Testis (tissue), 3 donors: Measurements from ENCODE around the gene PEX7. TPM values are rescaled to one million over a fixed set of nuclear protein-coding genes. Genes with fewer than 3 reads are reported as not detected.

Experiments
- DNase-seq: peaks from one replicate; pipeline ENCODE4 v3.0.0-alpha.2; 2019
- H3K27ac ChIP-seq, 2 donors: fragments of 200-600 bp; sonication (generic); one replicate each; pipeline ENCODE4 v1.5.1; 2019
- H3K27me3 ChIP-seq: fragments of 200-600 bp; sonication (generic); one replicate; pipeline ENCODE4 v1.5.1; 2019
- H3K36me3 ChIP-seq: fragments of 200-600 bp; sonication (generic); one replicate; pipeline ENCODE4 v1.5.1; 2017; ENCODE audit warnings: low read depth; ENCODE audit errors: missing control alignments
- H3K4me1 ChIP-seq: fragments of 200-600 bp; sonication (generic); one replicate; pipeline ENCODE4 v1.5.1; 2019
- H3K4me3 ChIP-seq, 2 donors: fragments of 200-600 bp; sonication (generic); one replicate each; pipeline ENCODE4 v1.5.1; 2017 to 2019
- H3K9me3 ChIP-seq: fragments of 200-600 bp; sonication (generic); one replicate; pipeline ENCODE4 v1.5.1; 2017
- POLR2A ChIP-seq: fragments of 450-650 bp; IDR thresholded peaks from one replicate; pipeline ENCODE4 v1.6.1; 2017; ENCODE audit warnings: antibody characterized with exemption, mild to moderate bottlenecking, moderate library complexity
- WGBS, 2 donors: methylation state at CpG; one replicate each; pipeline ENCODE4 v1.1.5; 2018; 5-methylcytosine and 5-hydroxymethylcytosine counted together
- intact Hi-C: fragments of 100-400 bp; cut with DNase I; formaldehyde crosslinking; loops from one replicate; pipeline ENCODE4 v1.15.1; 2023; ENCODE audit warnings: low total_unique reads
- polyA plus RNA-seq: library from polyadenylated mRNA; stranded (reverse); fragments of 350-450 nt; fragmentation: Illumina TruSeq; extraction: RNeasy Lipid Tissue Mini Kit (QIAGEN cat#74804); gene quantifications from one replicate; pipeline ENCODE4 v1.2.3, GENCODE V29; 2014; ENCODE audit warnings: low read depth, low replicate concordance; ENCODE audit not compliant: insufficient read depth
- total RNA-seq, 2 donors: library from RNA; depleted of rRNA; stranded (reverse); fragments of >200 nt; gene quantifications; one replicate each; pipeline ENCODE4 v1.2.3, GENCODE V29; 2016
- TF ChIP-seq, protein P1 (sequence below), 3 experiments: fragments of 450-650 bp in 2 of 3; fragments of 200-600 bp in 1 of 3; sonication (generic) in 1 of 3; IDR thresholded peaks; one replicate each; pipeline ENCODE4 v1.5.1; 2016 to 2019; ENCODE audit warnings: antibody characterized with exemption in 3 of 3, mild to moderate bottlenecking in 2 of 3, moderate library complexity in 1 of 3

The PEX7 gene
- total and polyA plus RNA-seq, 3 donors from 2014 or later: 16.6 to 28.6 (median 18.5) TPM

DNA sequence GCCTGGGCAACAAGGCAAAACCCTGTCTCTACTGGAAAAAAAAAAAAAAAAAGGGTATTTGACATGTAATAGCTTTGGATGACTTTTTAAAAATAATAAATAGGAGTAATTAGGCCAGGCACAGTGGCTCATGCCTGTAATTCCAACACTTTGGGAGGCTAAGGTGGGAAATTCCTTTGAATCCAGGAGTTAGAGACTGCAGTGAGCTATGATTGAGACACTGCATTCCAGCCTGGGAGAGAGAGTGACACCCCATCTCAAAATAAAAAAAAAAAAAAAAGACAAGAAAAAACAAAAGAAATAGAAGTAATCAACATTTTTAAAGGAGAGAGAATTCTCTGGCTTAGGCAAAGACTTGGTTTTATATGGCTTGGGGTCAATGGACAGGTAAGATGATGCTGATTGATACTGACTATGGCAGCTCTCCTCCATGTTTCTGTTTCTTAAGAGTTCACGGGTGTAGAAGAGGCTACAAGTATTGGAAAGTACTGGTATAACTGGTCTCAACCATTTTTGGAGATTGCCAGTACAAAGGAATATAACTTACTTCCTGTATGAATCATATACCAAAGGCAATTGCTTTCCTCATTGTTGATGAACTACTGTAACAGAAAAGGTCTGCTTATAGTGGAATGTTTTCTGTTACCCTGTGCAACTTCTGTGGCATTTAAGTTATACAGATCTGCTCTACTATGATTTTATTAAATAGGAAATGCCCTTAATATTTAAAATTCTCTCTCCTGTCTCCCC, 40.2 kb upstream of the PEX7 start:
- Histone ChIP-seq H3K4me3 (no peak overlapping the region), H3K27me3 (no peaks in the 10 kb centered on the region), H3K9me3 (no peaks in the 10 kb centered on the region), H3K36me3 (no peaks in the 10 kb centered on the region), H3K4me1 (peaks cover 17% of the 10 kb centered on the region), H3K27ac (no peak overlapping the region)
- WGBS, 2 donors: 64 to 81% methylated on average over 1 of the region's 1 CpG
- intact Hi-C loops: no loop called here
- DNase-seq: no peak
- TF ChIP-seq, protein P1, sequence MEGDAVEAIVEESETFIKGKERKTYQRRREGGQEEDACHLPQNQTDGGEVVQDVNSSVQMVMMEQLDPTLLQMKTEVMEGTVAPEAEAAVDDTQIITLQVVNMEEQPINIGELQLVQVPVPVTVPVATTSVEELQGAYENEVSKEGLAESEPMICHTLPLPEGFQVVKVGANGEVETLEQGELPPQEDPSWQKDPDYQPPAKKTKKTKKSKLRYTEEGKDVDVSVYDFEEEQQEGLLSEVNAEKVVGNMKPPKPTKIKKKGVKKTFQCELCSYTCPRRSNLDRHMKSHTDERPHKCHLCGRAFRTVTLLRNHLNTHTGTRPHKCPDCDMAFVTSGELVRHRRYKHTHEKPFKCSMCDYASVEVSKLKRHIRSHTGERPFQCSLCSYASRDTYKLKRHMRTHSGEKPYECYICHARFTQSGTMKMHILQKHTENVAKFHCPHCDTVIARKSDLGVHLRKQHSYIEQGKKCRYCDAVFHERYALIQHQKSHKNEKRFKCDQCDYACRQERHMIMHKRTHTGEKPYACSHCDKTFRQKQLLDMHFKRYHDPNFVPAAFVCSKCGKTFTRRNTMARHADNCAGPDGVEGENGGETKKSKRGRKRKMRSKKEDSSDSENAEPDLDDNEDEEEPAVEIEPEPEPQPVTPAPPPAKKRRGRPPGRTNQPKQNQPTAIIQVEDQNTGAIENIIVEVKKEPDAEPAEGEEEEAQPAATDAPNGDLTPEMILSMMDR (IDR thresholded peaks at IDR 0.05): no peak
- TF ChIP-seq POLR2A: no peak

DNA sequence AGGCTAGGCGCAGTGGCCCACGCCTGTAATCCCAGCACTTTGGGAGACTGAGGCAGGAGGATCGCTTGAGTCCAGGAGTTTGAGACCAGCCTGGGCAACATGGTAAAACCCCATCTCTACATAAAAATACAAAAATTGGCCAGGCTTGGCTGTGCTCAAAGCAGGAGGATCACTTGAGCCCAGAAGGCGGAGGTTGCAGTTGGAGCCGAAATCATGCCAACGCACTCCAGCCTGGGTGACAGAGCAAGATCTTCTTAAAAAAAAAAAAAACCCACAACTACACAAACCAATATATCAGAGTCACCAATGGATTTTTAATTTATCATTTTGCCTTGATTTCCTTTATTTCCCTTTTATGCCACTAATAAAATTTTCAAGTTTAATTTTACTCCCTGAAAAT, 39.4 kb upstream of the PEX7 start:
- H3K4me1 ChIP-seq: peaks cover 24% of the 10 kb centered on the region
- H3K9me3 ChIP-seq: no peaks in the 10 kb centered on the region
- H3K27me3 ChIP-seq: no peaks in the 10 kb centered on the region
- no peak for DNase-seq
- TF ChIP-seq, protein P1 (IDR thresholded peaks at IDR 0.05): no peak
- no peak overlapping the region for H3K27ac ChIP-seq
- no peaks in the 10 kb centered on the region for H3K36me3 ChIP-seq
- 96 to 97% methylated on average over 6 of the region's 6 CpGs for WGBS, 2 donors
- intact Hi-C loops: no loop called here
- no peak overlapping the region for H3K4me3 ChIP-seq

DNA sequence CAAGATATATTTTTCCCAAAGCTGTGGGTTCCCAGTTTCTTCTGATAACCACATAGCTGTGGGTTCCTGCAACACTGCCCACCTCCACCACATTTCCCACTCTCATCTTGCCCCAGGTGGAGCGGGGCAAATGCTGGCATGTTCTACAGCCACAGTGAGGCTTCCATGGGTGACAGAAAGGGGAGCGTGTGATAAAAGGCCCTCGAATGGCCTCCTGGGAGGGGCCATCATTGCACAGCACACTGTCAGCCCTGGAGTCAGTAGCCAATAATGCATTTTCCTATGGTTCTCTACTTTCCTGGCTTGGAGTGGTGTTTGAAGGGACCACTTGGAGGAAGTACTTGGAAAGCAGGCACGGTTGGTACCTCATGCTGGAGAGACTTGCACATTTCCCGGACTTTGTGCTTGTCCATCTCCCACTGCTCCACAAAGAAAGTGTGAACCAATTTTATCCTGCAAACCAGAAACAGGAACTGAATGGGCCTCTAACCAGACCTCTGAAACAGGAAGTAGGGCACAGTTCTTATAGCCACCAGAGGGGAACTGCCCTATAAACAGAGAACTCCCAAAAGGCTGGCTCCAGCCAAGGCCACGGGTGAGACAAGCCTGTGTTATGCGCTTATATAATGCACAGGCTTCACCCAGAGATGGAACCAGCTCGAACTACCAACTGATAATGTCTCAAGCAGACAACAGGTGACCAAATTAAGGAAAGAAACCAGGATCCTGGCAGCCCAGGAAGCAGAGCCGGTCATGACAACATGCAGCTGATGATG, 38.7 kb upstream of the PEX7 start:
- Histone ChIP-seq H3K36me3 (no peaks in the 10 kb centered on the region), H3K4me1 (peaks cover 24% of the 10 kb centered on the region), H3K4me3 (no peak overlapping the region), H3K27me3 (no peaks in the 10 kb centered on the region), H3K9me3 (no peaks in the 10 kb centered on the region), H3K27ac (no peak overlapping the region)
- WGBS, 2 donors: 75 to 78% methylated on average over 9 of the region's 9 CpGs
- intact Hi-C loops: no loop called here
- no peak for DNase-seq
- TF ChIP-seq POLR2A: no peak
- TF ChIP-seq, protein P1 (IDR thresholded peaks at IDR 0.05): no peak

DNA sequence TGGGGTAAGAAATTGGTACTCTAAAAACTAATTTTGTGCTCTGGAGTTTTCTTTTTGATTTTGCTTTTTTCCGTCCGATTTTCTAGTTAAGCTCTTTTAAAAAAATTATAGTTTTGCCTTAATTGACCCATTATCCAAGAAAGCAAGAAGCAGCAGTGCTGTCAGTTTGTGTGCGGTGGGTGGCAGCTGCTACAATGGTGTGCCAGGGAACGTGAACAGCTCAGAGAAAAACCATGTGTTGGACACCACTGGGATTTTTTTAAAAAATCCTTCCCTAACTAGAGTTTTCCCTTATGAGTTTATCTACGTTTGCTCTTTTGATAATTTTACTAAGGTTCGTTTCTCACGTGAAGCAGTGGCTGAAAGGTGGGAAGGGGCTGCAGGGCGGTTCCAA, 38.1 kb upstream of the PEX7 start:
- H3K4me3 ChIP-seq: no peak overlapping the region
- H3K27me3 ChIP-seq: no peaks in the 10 kb centered on the region
- intact Hi-C loops: no loop called here
- 80 to 85% methylated on average over 8 of the region's 8 CpGs for WGBS, 2 donors
- H3K36me3 ChIP-seq: no peaks in the 10 kb centered on the region
- no peak for DNase-seq
- H3K4me1 ChIP-seq: peaks cover 24% of the 10 kb centered on the region
- no peak for TF ChIP-seq POLR2A
- TF ChIP-seq, protein P1 (IDR thresholded peaks at IDR 0.05): no peak
- H3K9me3 ChIP-seq: no peaks in the 10 kb centered on the region
- no peak overlapping the region for H3K27ac ChIP-seq
